T-helper 9 cell (primary cell): ENCODE data around the gene ZNRF2.

ENCODE experiments used
- DNase-seq: peaks from one replicate; pipeline ENCODE4 v3.0.0-alpha.2; 2020
- total RNA-seq, 2 donors: gene quantifications; one replicate each; lab custom pipeline; 2026; lab: John Stamatoyannopoulos, UW

ZNRF2 gene
- total RNA-seq, result 26.8 to 41.0 reads per million in 2 donors

GRCh38 chr7:30284298-30285066, at the start of gene ZNRF2:
Gene ZNRF2 (plus strand): TSS chr7:30284597. CDS start chr7:30285358, 761 bp downstream.
- DNase-seq, result peak; percentile 97

GRCh38 chr7:30237271-30237695, 47.1 kb upstream of the ZNRF2 start:
- no peak for DNase-seq

- DNase-seq, result no peak
These were observed 45.5 kb upstream of the ZNRF2 start for GRCh38 chr7:30238721-30239441.

GRCh38 chr7:30240106-30240800, 44.1 kb upstream of the ZNRF2 start:
- DNase-seq, result no peak

- DNase-seq, result no peak
These were observed 42.6 kb upstream of the ZNRF2 start for GRCh38 chr7:30241767-30242166.

- DNase-seq, result no peak
These were observed 40.1 kb upstream of the ZNRF2 start for GRCh38 chr7:30244340-30244739.

GRCh38 chr7:30245913-30246312, 38.5 kb upstream of the ZNRF2 start:
- no peak for DNase-seq

- no peak for DNase-seq
These were observed 38.0 kb upstream of the ZNRF2 start for GRCh38 chr7:30246392-30246791.

GRCh38 chr7:30247541-30248401, 36.6 kb upstream of the ZNRF2 start:
- DNase-seq, result no peak

- DNase-seq, result no peak
These were observed 35.1 kb upstream of the ZNRF2 start for GRCh38 chr7:30249316-30249715.

- no peak for DNase-seq
These were observed 34.2 kb upstream of the ZNRF2 start for GRCh38 chr7:30249986-30250774.

- no peak for DNase-seq
These were observed 32.6 kb upstream of the ZNRF2 start for GRCh38 chr7:30251708-30252329.

GRCh38 chr7:30252885-30253795, 31.3 kb upstream of the ZNRF2 start:
- DNase-seq, result no peak

GRCh38 chr7:30253796-30254165, 30.6 kb upstream of the ZNRF2 start:
- no peak for DNase-seq

GRCh38 chr7:30254248-30254647, 30.1 kb upstream of the ZNRF2 start:
- DNase-seq, result no peak

GRCh38 chr7:30254717-30255063, 29.7 kb upstream of the ZNRF2 start:
- no peak for DNase-seq

GRCh38 chr7:30255064-30255769, 29.2 kb upstream of the ZNRF2 start:
- DNase-seq, result no peak

GRCh38 chr7:30256349-30256858, 28.0 kb upstream of the ZNRF2 start:
- DNase-seq, result no peak

GRCh38 chr7:30260246-30260768, 24.1 kb upstream of the ZNRF2 start:
- DNase-seq, result no peak
